OCI-LY3 (cell line): Measurements from ENCODE around the gene NUCKS1.

Source experiments
- H2AFZ ChIP-seq: fragments of 200-600, 300-600 bp; shearing (Covaris generic); 2 replicates; pipeline ENCODE4 v1.6.0; 2014; ENCODE audit warnings: antibody characterized with exemption, low read depth, low read length
- H3K27ac ChIP-seq: fragments of 200-600, 300-600 bp; sonication (generic); 2 replicates; pipeline ENCODE4 v1.5.1; 2014; ENCODE audit warnings: mild to moderate bottlenecking, low read length, moderate library complexity, mixed read lengths
- H3K27me3 ChIP-seq: fragments of 200-600, 300-600 bp; sonication (generic); 2 replicates; pipeline ENCODE4 v1.6.1; 2014; ENCODE audit warnings: low read depth, low read length, mixed read lengths
- H3K36me3 ChIP-seq: fragments of 200-600, 300-600 bp; sonication (generic); replicated peaks from 2 replicates; pipeline ENCODE3; 2014; ENCODE audit warnings: low read depth, low read length, mixed read lengths
- H3K4me1 ChIP-seq: fragments of 300-600, 200-600 bp; sonication (generic); 2 replicates; pipeline ENCODE4 v1.6.1; 2014; ENCODE audit warnings: low read length, mixed read lengths
- H3K4me2 ChIP-seq: fragments of 200-600, 300-600 bp; sonication (generic); 2 replicates; pipeline ENCODE4 v1.6.1; 2014; ENCODE audit warnings: low read length, mixed read lengths
- H3K4me3 ChIP-seq: fragments of 300-600, 200-600 bp; sonication (generic); 2 replicates; pipeline ENCODE4 v1.5.1; 2014; ENCODE audit warnings: antibody characterized with exemption, mild to moderate bottlenecking, low read length, moderate library complexity
- H3K79me2 ChIP-seq: fragments of 300-600, 200-600 bp; shearing (Covaris generic); 2 replicates; pipeline ENCODE4 v1.6.1; 2014; ENCODE audit warnings: mild to moderate bottlenecking, low read length, mixed read lengths
- H3K9ac ChIP-seq: fragments of 300-600, 200-600 bp; shearing (Covaris generic); 2 replicates; pipeline ENCODE4 v1.6.0; 2014; ENCODE audit warnings: mild to moderate bottlenecking, low read length, moderate library complexity
- H3K9me3 ChIP-seq: fragments of 200-600, 300-600 bp; shearing (Covaris generic); 2 replicates; pipeline ENCODE4 v1.6.1; 2014; ENCODE audit warnings: low read length, mixed read lengths; ENCODE audit not compliant: insufficient read depth
- H4K20me1 ChIP-seq: fragments of 200-600, 300-600 bp; sonication (generic); 2 replicates; pipeline ENCODE4 v1.6.1; 2016; ENCODE audit warnings: low read length, mixed read lengths; ENCODE audit not compliant: insufficient read depth
- CTCF ChIP-seq: fragments of 200-600, 300-600 bp; sonication (generic); IDR thresholded peaks from 2 replicates; pipeline ENCODE4 v1.5.1; 2014; ENCODE audit warnings: antibody characterized with exemption, low read length, low read depth
- EZH2phosphoT487 ChIP-seq: fragments of 200-600 bp; shearing (Covaris generic); IDR thresholded peaks from 2 replicates; pipeline ENCODE4 v1.6.1; 2018; ENCODE audit warnings: antibody characterized with exemption, mixed run types, low read depth

Gene NUCKS1

GRCh38 chr1:205748403-205749233 lies 1.4 kb downstream of the NUCKS1 start:
- Histone ChIP-seq H3K9ac (peak overlapping the region; percentile 86), H3K27ac (peak overlapping the region; percentile 81), H3K4me1 (peaks cover 50% of the 10 kb centered on the region), H3K4me2 (peak overlapping the region; percentile 90), H3K79me2 (peaks cover 64% of the 10 kb centered on the region), H3K9me3 (no peaks in the 10 kb centered on the region), H3K36me3 (peaks cover 42% of the 10 kb centered on the region), H3K27me3 (no peaks in the 10 kb centered on the region), H2AFZ (no peak overlapping the region), H3K4me3 (peak overlapping the region; percentile 88), H4K20me1 (peaks cover 54% of the 10 kb centered on the region)
- TF ChIP-seq EZH2phosphoT487 (no peak), CTCF (no peak)

GRCh38 chr1:205746757-205747412 lies 3.1 kb downstream of the NUCKS1 start:
- Histone ChIP-seq H3K9me3 (no peaks in the 10 kb centered on the region), H3K4me3 (peak overlapping the region; percentile 88), H3K9ac (peak overlapping the region; percentile 86), H4K20me1 (peaks cover 71% of the 10 kb centered on the region), H3K79me2 (peaks cover 82% of the 10 kb centered on the region), H3K36me3 (peaks cover 47% of the 10 kb centered on the region), H2AFZ (no peak overlapping the region), H3K4me1 (peaks cover 67% of the 10 kb centered on the region), H3K4me2 (peak overlapping the region; percentile 90), H3K27ac (peak overlapping the region; percentile 9; the same call in 1 of the 2 replicates), H3K27me3 (no peaks in the 10 kb centered on the region)
- no peak for TF ChIP-seq EZH2phosphoT487
- no peak for TF ChIP-seq CTCF

DNA sequence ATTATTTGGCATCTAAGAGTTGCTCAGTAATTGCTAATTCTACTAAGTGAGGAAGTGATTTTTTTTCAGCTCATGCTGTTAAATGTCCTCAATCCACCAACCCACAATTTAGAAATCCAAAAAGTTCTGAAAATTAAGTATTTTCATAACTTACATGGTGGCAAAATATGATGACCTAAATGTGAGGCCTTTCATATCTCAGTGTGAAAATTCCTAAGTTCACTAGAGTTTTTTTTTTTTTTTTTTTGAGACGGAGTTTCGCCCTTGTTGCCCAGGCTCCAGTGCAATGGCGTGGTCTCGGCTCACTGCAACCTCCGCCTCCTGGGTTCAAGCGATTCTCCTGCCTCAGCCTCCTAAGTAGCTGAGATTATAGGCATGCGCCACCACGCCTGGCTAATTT lies 5.6 kb downstream of the NUCKS1 start:
- Histone ChIP-seq H4K20me1 (peaks cover 89% of the 10 kb centered on the region), H3K27me3 (no peaks in the 10 kb centered on the region), H3K4me2 (peak overlapping the region; percentile 76), H3K9ac (peak overlapping the region; percentile 23; the same call in 1 of the 2 replicates), H3K27ac (peak overlapping the region; percentile 65), H3K79me2 (peaks cover 100% of the 10 kb centered on the region), H3K36me3 (peaks cover 59% of the 10 kb centered on the region), H2AFZ (no peak overlapping the region), H3K4me1 (peaks cover 65% of the 10 kb centered on the region), H3K4me3 (peak overlapping the region; percentile 64), H3K9me3 (no peaks in the 10 kb centered on the region)
- TF ChIP-seq CTCF (no peak), EZH2phosphoT487 (no peak)

DNA sequence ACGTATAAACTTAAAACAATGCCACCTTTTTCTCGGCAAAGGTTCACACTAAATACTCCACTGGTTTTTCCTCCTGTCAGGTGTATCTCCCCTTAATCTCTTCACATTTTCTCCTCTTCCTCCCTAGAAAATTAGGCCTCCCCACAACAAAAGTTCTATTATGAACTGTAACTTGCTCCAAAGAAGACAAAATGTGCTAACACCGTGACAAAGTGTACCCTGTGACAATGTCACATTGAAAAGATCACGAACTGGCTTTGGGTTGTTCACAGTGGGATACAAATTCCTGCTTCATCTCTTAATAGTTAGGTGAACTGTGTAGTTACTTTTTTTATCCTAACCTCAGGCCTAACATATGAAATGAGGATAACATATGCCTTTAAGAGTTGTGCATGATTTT lies 6.0 kb downstream of the NUCKS1 start:
- TF ChIP-seq EZH2phosphoT487, result no peak
- no peak for TF ChIP-seq CTCF
- peaks cover 65% of the 10 kb centered on the region for H3K4me1 ChIP-seq
- no peaks in the 10 kb centered on the region for H3K9me3 ChIP-seq
- peak overlapping the region; percentile 64 for H3K4me3 ChIP-seq
- H3K4me2 ChIP-seq, result peak overlapping the region; percentile 76
- peaks cover 91% of the 10 kb centered on the region for H4K20me1 ChIP-seq
- peak overlapping the region; percentile 65 for H3K27ac ChIP-seq
- peaks cover 100% of the 10 kb centered on the region for H3K79me2 ChIP-seq
- no peak overlapping the region for H2AFZ ChIP-seq
- H3K36me3 ChIP-seq, result peaks cover 62% of the 10 kb centered on the region
- no peaks in the 10 kb centered on the region for H3K27me3 ChIP-seq
- H3K9ac ChIP-seq, result peak overlapping the region; percentile 23; the same call in 1 of the 2 replicates
